ENCODE data around the gene MRPS25. TPM values are rescaled to one million over a fixed set of nuclear protein-coding genes. Genes with fewer than 3 reads are reported as not detected.

MRPS25 gene
- total RNA-seq, 1 donor = 14.2 TPM

- Histone ChIP-seq H3K9me3 (ENCODE audit: low read depth, low read length) (no peaks in the 10 kb centered on the region), H3K4me3 (ENCODE audit: low read length) (peak overlapping the region; percentile 83), H3K4me1 (ENCODE audit: insufficient read depth, low read length) (peaks cover 16% of the 10 kb centered on the region), H3K27me3 (ENCODE audit: insufficient read depth, low read length) (no peaks in the 10 kb centered on the region)
Observed at GRCh38 chr3:15063656-15064286, 1.3 kb downstream of the MRPS25 start.

GRCh38 chr3:15063238-15063637 lies 1.9 kb downstream of the MRPS25 start:
- no peak overlapping the region for H3K4me3 ChIP-seq (ENCODE audit: low read length)
- peaks cover 16% of the 10 kb centered on the region for H3K4me1 ChIP-seq (ENCODE audit: insufficient read depth, low read length)
- H3K9me3 ChIP-seq (ENCODE audit: low read depth, low read length) = no peaks in the 10 kb centered on the region
- H3K27me3 ChIP-seq (ENCODE audit: insufficient read depth, low read length) = no peaks in the 10 kb centered on the region

GRCh38 chr3:15060029-15060428 lies 5.1 kb downstream of the MRPS25 start:
- Histone ChIP-seq H3K4me3 (ENCODE audit: low read length) (no peak overlapping the region), H3K4me1 (ENCODE audit: insufficient read depth, low read length) (peaks cover 25% of the 10 kb centered on the region), H3K9me3 (ENCODE audit: low read depth, low read length) (no peaks in the 10 kb centered on the region), H3K27me3 (ENCODE audit: insufficient read depth, low read length) (no peaks in the 10 kb centered on the region)

GRCh38 chr3:15056676-15057404 lies 8.3 kb downstream of the MRPS25 start:
- no peaks in the 10 kb centered on the region for H3K9me3 ChIP-seq (ENCODE audit: low read depth, low read length)
- H3K27me3 ChIP-seq (ENCODE audit: insufficient read depth, low read length) = no peaks in the 10 kb centered on the region
- no peak overlapping the region for H3K4me3 ChIP-seq (ENCODE audit: low read length)
- H3K4me1 ChIP-seq (ENCODE audit: insufficient read depth, low read length) = peaks cover 17% of the 10 kb centered on the region

GRCh38 chr3:15055019-15055557 lies 10.0 kb downstream of the MRPS25 start:
- H3K27me3 ChIP-seq (ENCODE audit: insufficient read depth, low read length) = no peaks in the 10 kb centered on the region
- H3K4me3 ChIP-seq (ENCODE audit: low read length) = no peak overlapping the region
- H3K9me3 ChIP-seq (ENCODE audit: low read depth, low read length) = no peaks in the 10 kb centered on the region
- peaks cover 28% of the 10 kb centered on the region for H3K4me1 ChIP-seq (ENCODE audit: insufficient read depth, low read length)

DNA sequence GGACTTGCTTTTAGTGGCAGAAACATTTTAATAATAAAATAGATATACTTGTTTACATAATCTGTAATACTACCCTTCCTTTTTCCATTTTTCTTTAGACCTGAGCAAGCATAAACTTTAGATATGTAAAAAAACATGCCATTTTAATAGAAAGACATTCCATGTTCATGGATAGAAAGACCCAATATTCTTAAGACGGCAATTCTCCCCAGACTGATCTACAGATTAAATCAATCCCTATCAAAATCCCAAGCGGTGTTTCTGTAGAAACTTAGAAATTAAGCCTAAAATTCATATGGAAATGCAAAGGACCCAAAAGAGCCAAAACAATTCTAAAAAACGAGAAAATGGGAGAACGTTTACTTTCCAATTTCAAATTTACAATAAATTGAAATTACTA lies 11.6 kb downstream of the MRPS25 start:
- H3K4me1 ChIP-seq (ENCODE audit: insufficient read depth, low read length) = peaks cover 28% of the 10 kb centered on the region
- H3K27me3 ChIP-seq (ENCODE audit: insufficient read depth, low read length) = no peaks in the 10 kb centered on the region
- H3K9me3 ChIP-seq (ENCODE audit: low read depth, low read length) = no peaks in the 10 kb centered on the region
- H3K4me3 ChIP-seq (ENCODE audit: low read length) = no peak overlapping the region

GRCh38 chr3:15052335-15053242 lies 12.5 kb downstream of the MRPS25 start:
- Histone ChIP-seq H3K4me3 (ENCODE audit: low read length) (no peak overlapping the region), H3K9me3 (ENCODE audit: low read depth, low read length) (no peaks in the 10 kb centered on the region), H3K27me3 (ENCODE audit: insufficient read depth, low read length) (no peaks in the 10 kb centered on the region), H3K4me1 (ENCODE audit: insufficient read depth, low read length) (peaks cover 28% of the 10 kb centered on the region)

DNA sequence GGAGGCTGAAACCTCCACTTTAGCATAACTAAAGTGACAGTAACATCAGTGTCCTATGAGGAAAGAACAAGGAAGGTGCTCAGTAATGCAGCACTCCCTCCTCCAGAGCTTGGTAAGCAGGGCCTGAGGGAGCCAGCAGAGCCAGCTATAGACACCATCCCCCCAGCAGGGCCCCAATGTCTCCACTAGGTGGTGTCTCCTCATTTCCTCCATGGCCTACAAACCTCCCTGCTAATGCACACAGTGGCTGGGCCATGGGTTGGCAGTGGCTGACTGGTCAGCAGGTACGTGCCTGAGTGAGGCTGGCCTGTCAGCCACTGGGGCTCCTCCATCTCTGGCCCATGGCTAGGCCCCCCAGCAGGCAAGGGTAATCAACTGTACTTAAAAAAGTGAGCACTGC lies 13.6 kb downstream of the MRPS25 start:
- Histone ChIP-seq H3K4me3 (ENCODE audit: low read length) (no peak overlapping the region), H3K9me3 (ENCODE audit: low read depth, low read length) (no peaks in the 10 kb centered on the region), H3K4me1 (ENCODE audit: insufficient read depth, low read length) (peaks cover 28% of the 10 kb centered on the region), H3K27me3 (ENCODE audit: insufficient read depth, low read length) (no peaks in the 10 kb centered on the region)

DNA sequence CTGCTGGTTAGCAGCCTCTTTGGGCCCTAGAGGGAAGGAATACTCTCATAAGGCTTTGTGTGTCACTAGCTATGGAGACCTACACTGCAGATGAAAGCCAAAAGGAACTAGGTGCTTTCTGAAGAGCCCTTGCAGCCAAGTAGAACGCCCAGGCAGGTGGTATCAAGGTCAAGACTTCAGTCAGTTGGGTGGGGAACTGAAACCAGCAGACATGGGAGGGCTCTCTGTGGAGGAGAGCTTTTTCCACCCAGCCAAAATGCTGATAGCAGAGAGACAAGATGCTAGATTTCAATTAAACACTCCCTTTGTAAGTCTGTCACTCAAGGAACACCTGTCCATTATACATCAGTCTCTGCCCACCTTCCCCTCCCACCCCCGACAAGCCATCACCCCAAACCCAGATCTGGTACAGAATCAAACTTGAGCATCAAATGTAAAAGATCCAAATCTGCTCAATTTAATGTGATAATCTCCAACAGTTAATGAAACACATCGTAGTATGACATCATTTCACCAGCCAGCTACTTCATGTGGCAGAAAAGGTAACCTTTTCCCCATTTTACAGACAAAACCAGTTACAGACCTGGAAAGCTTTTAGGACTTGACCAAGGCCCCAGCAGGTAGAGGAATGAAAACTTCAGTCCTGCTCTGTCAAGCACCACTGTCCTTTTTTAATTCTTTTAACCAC lies 14.6 kb downstream of the MRPS25 start:
- H3K27me3 ChIP-seq (ENCODE audit: insufficient read depth, low read length) = no peaks in the 10 kb centered on the region
- H3K4me1 ChIP-seq (ENCODE audit: insufficient read depth, low read length) = peaks cover 24% of the 10 kb centered on the region
- no peaks in the 10 kb centered on the region for H3K9me3 ChIP-seq (ENCODE audit: low read depth, low read length)
- no peak overlapping the region for H3K4me3 ChIP-seq (ENCODE audit: low read length)

DNA sequence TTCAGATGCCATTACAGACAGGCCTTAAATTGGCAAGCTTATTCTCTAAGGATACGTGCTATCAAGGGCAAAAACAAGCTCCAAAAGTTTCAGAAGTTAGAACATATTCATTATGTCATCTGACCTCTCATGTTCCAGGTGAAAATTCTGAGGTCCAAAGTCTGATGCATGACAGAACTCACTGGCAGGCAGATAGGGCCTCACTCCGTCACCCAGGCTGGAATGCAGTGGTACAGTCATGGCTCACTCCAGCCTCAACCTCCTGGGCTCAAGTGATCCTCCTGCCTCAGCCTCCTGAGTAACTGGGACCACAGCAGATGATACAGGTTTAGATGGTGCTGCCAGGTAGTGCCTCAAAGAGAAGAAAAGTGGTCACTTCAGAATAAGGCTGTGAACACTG lies 15.5 kb downstream of the MRPS25 start:
- Histone ChIP-seq H3K27me3 (ENCODE audit: insufficient read depth, low read length) (no peaks in the 10 kb centered on the region), H3K4me1 (ENCODE audit: insufficient read depth, low read length) (peaks cover 15% of the 10 kb centered on the region), H3K9me3 (ENCODE audit: low read depth, low read length) (no peaks in the 10 kb centered on the region), H3K4me3 (ENCODE audit: low read length) (no peak overlapping the region)

GRCh38 chr3:15045667-15046066 lies 19.4 kb downstream of the MRPS25 start:
- no peak overlapping the region for H3K4me3 ChIP-seq (ENCODE audit: low read length)
- no peaks in the 10 kb centered on the region for H3K27me3 ChIP-seq (ENCODE audit: insufficient read depth, low read length)
- no peaks in the 10 kb centered on the region for H3K9me3 ChIP-seq (ENCODE audit: low read depth, low read length)
- no peaks in the 10 kb centered on the region for H3K4me1 ChIP-seq (ENCODE audit: insufficient read depth, low read length)

GRCh38 chr3:15044326-15044725 lies 20.8 kb downstream of the MRPS25 start:
- H3K4me1 ChIP-seq (ENCODE audit: insufficient read depth, low read length) = no peaks in the 10 kb centered on the region
- no peaks in the 10 kb centered on the region for H3K9me3 ChIP-seq (ENCODE audit: low read depth, low read length)
- no peak overlapping the region for H3K4me3 ChIP-seq (ENCODE audit: low read length)
- H3K27me3 ChIP-seq (ENCODE audit: insufficient read depth, low read length) = no peaks in the 10 kb centered on the region

- no peaks in the 10 kb centered on the region for H3K4me1 ChIP-seq (ENCODE audit: insufficient read depth, low read length)
- H3K4me3 ChIP-seq (ENCODE audit: low read length) = no peak overlapping the region
- H3K27me3 ChIP-seq (ENCODE audit: insufficient read depth, low read length) = no peaks in the 10 kb centered on the region
- H3K9me3 ChIP-seq (ENCODE audit: low read depth, low read length) = no peaks in the 10 kb centered on the region
Observed at GRCh38 chr3:15043408-15044171, 21.5 kb downstream of the MRPS25 start.

DNA sequence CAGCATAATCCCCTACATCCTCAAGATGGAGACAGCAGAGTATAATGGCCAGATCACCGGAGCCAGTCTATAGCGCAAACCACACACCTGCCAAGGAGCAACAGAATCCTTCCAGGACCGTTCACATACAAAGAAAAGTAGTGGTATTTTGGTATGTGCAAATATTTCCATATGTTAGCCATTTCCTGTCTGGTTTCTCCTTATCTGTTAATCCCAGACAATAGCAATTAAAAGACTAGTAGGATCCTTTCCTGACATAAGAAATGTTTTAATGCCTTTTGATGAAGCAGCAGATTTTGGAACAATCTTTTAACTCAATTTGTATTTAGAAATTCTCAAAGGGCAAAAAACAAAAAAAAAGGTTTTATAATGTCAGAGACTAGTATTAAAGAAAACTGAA lies 22.2 kb downstream of the MRPS25 start:
- Histone ChIP-seq H3K4me1 (ENCODE audit: insufficient read depth, low read length) (no peaks in the 10 kb centered on the region), H3K9me3 (ENCODE audit: low read depth, low read length) (no peaks in the 10 kb centered on the region), H3K27me3 (ENCODE audit: insufficient read depth, low read length) (no peaks in the 10 kb centered on the region), H3K4me3 (ENCODE audit: low read length) (no peak overlapping the region)
